K562 (cell line): ENCODE measurements around the gene PNISR. TPM values are rescaled to one million over a fixed set of nuclear protein-coding genes. Genes with fewer than 3 reads are reported as not detected.

ENCODE experiments used
- CXXC5 ChIP-seq: fragments of 250-450 bp; sonication (Bioruptor Pico); IDR thresholded peaks from 2 replicates; pipeline ENCODE4 v1.8.0; 2022; ENCODE audit warnings: inconsistent platforms, mild to moderate bottlenecking, moderate library complexity
- DMBX1 ChIP-seq: fragments of 250-450 bp; sonication (Bioruptor Pico); IDR thresholded peaks from 2 replicates; pipeline ENCODE4 v1.8.0; 2022; ENCODE audit warnings: inconsistent platforms, mild to moderate bottlenecking, moderate library complexity, borderline replicate concordance
- EP400 ChIP-seq: fragments of 450-650 bp; IDR thresholded peaks from 2 replicates; pipeline ENCODE4 v1.6.1; 2017; ENCODE audit warnings: antibody characterized with exemption, mild to moderate bottlenecking, moderate library complexity
- FOXP1 ChIP-seq: sonication (generic); formaldehyde crosslinking; IDR thresholded peaks from 2 replicates; pipeline ENCODE4 v1.8.0; 2022; ENCODE audit warnings: mild to moderate bottlenecking, missing genetic modification reagents
- MTA1 ChIP-seq: fragments of 450-650 bp; IDR thresholded peaks from 2 replicates; pipeline ENCODE4 v1.6.1; 2017; ENCODE audit warnings: borderline replicate concordance
- NCOA2 ChIP-seq, 2 experiments: fragments of 450-650 bp; IDR thresholded peaks; 2 replicates each; pipeline ENCODE4 v1.6.1; 2018; ENCODE audit warnings: mild to moderate bottlenecking in 2 of 2, moderate library complexity in 1 of 2; ENCODE audit not compliant: partially characterized antibody in 2 of 2
- NFIX ChIP-seq: fragments of 250-450 bp; sonication (Bioruptor Pico); IDR thresholded peaks from 2 replicates; pipeline ENCODE4 v1.4.0; 2020; ENCODE audit warnings: low read depth, mild to moderate bottlenecking, moderate library complexity
- SP2 ChIP-seq: IDR thresholded peaks from 2 replicates; pipeline ENCODE4 v1.6.1; 2011; ENCODE audit warnings: mild to moderate bottlenecking, low read depth, low read length, moderate library complexity; ENCODE audit not compliant: poor library complexity, severe bottlenecking; ENCODE audit errors: extremely low read depth
- TEAD4 ChIP-seq, 2 experiments: sonication (generic) in 1 of 2; formaldehyde crosslinking in 1 of 2; IDR thresholded peaks; 2 replicates each; pipeline versions ENCODE4 v1.6.1 to v1.8.0; 2012 to 2022; ENCODE audit warnings: borderline replicate concordance in 1 of 2, inconsistent platforms in 1 of 2, low read length in 1 of 2, mild to moderate bottlenecking in 1 of 2, missing genetic modification reagents in 1 of 2
- ZNF444 ChIP-seq: fragments of 250-450 bp; sonication (Bioruptor Pico); IDR thresholded peaks from 2 replicates; pipeline ENCODE4 v1.4.0; 2020; ENCODE audit warnings: mild to moderate bottlenecking, moderate library complexity
- ZNF696 ChIP-seq: fragments of 250-450 bp; sonication (Bioruptor Pico); conservative IDR thresholded peaks from 2 replicates; pipeline ENCODE4 v1.4.0; 2020; ENCODE audit warnings: mild to moderate bottlenecking, moderate library complexity
- ZNF778 ChIP-seq: fragments of 450-650 bp; formaldehyde crosslinking; IDR thresholded peaks from 2 replicates; pipeline ENCODE4 v1.4.0; 2020; ENCODE audit warnings: mild to moderate bottlenecking, moderate library complexity
- polyA plus RNA-seq, 8 experiments: library from polyadenylated mRNA; depleted of rRNA in 4 of 8; stranded (reverse) in 5 of 8; unstranded in 3 of 8; fragments of >200 nt; fragmentation: Nextera tagmentation in 2 of 8; fragmentation: Illumina TruSeq in 1 of 8; extraction: Ambion mirVana in 2 of 8; extraction: Trizol in 1 of 8; gene quantifications; 2 replicates each; pipeline versions ENCODE4 v1.2.1 to v1.2.3, GENCODE V29; 2011 to 2014; ENCODE audit warnings: inconsistent platforms in 1 of 8, missing spikeins in 1 of 8
- total RNA-seq, 7 experiments: library from RNA; depleted of rRNA in 6 of 7; stranded (reverse); fragments of >200 nt in 6 of 7; fragmentation: Illumina TruSeq in 2 of 7; extraction: Trizol in 2 of 7; gene quantifications; 2 replicates each; pipeline versions ENCODE4 v1.2.1 to v1.2.3, GENCODE V29; 2011 to 2021; ENCODE audit warnings: low replicate concordance in 1 of 7
- TF ChIP-seq, protein P1 (sequence below): fragments of 450-650 bp; IDR thresholded peaks from 2 replicates; pipeline ENCODE4 v1.6.1; 2016; ENCODE audit warnings: mild to moderate bottlenecking, moderate library complexity
- TF ChIP-seq, protein P2 (sequence below): fragments of 450-650 bp; IDR thresholded peaks from 2 replicates; pipeline ENCODE4 v1.6.1; 2016; ENCODE audit warnings: antibody characterized with exemption

The PNISR gene
- total and polyA plus RNA-seq, 9 of the 15 experiments (the other 6 are each of a cell fraction or from before 2014, with no cell fraction given) = 97.4 to 206 (median 131) TPM

DNA sequence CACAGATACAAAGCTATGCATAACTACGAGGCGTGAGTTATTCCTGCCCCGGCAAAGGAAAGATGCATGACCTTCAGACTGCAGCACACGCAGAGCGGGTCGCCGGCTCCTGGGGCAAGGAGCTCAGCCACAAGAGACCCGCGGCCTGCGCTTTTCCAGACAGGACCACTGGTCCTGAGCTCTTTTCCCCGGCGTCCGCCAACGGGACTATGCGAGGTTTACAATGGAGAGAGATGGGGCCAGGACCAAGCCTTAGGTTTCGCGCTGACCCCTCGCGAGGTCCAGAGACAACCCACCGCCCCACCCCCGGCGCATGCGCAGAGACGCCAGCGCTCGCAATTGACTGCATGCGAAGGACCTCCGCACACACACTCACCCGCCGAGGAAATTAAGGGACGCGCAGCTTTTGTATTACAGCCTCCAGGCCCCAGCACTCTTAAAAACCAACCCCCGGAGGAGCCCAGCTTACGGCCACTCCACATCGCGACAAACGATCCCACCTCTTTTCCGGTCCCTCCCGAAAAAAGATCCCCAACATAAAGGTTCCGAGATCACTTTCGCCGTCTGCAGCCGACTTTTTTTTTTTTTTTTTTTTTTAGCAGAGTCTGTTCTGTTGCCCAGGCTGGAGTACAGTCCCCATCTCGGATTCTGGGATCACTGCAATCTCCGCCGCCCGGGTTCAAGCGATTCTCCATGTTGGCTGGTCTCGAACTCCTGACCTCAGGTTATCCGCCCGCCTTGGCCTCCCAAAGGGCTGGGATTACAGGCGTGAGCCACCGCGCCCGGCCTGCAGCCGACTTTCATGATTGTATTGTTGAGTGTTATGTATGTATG, 31.2 kb downstream of the PNISR start, which contains the start of gene COQ3 (continued):
- TF ChIP-seq, protein P1, sequence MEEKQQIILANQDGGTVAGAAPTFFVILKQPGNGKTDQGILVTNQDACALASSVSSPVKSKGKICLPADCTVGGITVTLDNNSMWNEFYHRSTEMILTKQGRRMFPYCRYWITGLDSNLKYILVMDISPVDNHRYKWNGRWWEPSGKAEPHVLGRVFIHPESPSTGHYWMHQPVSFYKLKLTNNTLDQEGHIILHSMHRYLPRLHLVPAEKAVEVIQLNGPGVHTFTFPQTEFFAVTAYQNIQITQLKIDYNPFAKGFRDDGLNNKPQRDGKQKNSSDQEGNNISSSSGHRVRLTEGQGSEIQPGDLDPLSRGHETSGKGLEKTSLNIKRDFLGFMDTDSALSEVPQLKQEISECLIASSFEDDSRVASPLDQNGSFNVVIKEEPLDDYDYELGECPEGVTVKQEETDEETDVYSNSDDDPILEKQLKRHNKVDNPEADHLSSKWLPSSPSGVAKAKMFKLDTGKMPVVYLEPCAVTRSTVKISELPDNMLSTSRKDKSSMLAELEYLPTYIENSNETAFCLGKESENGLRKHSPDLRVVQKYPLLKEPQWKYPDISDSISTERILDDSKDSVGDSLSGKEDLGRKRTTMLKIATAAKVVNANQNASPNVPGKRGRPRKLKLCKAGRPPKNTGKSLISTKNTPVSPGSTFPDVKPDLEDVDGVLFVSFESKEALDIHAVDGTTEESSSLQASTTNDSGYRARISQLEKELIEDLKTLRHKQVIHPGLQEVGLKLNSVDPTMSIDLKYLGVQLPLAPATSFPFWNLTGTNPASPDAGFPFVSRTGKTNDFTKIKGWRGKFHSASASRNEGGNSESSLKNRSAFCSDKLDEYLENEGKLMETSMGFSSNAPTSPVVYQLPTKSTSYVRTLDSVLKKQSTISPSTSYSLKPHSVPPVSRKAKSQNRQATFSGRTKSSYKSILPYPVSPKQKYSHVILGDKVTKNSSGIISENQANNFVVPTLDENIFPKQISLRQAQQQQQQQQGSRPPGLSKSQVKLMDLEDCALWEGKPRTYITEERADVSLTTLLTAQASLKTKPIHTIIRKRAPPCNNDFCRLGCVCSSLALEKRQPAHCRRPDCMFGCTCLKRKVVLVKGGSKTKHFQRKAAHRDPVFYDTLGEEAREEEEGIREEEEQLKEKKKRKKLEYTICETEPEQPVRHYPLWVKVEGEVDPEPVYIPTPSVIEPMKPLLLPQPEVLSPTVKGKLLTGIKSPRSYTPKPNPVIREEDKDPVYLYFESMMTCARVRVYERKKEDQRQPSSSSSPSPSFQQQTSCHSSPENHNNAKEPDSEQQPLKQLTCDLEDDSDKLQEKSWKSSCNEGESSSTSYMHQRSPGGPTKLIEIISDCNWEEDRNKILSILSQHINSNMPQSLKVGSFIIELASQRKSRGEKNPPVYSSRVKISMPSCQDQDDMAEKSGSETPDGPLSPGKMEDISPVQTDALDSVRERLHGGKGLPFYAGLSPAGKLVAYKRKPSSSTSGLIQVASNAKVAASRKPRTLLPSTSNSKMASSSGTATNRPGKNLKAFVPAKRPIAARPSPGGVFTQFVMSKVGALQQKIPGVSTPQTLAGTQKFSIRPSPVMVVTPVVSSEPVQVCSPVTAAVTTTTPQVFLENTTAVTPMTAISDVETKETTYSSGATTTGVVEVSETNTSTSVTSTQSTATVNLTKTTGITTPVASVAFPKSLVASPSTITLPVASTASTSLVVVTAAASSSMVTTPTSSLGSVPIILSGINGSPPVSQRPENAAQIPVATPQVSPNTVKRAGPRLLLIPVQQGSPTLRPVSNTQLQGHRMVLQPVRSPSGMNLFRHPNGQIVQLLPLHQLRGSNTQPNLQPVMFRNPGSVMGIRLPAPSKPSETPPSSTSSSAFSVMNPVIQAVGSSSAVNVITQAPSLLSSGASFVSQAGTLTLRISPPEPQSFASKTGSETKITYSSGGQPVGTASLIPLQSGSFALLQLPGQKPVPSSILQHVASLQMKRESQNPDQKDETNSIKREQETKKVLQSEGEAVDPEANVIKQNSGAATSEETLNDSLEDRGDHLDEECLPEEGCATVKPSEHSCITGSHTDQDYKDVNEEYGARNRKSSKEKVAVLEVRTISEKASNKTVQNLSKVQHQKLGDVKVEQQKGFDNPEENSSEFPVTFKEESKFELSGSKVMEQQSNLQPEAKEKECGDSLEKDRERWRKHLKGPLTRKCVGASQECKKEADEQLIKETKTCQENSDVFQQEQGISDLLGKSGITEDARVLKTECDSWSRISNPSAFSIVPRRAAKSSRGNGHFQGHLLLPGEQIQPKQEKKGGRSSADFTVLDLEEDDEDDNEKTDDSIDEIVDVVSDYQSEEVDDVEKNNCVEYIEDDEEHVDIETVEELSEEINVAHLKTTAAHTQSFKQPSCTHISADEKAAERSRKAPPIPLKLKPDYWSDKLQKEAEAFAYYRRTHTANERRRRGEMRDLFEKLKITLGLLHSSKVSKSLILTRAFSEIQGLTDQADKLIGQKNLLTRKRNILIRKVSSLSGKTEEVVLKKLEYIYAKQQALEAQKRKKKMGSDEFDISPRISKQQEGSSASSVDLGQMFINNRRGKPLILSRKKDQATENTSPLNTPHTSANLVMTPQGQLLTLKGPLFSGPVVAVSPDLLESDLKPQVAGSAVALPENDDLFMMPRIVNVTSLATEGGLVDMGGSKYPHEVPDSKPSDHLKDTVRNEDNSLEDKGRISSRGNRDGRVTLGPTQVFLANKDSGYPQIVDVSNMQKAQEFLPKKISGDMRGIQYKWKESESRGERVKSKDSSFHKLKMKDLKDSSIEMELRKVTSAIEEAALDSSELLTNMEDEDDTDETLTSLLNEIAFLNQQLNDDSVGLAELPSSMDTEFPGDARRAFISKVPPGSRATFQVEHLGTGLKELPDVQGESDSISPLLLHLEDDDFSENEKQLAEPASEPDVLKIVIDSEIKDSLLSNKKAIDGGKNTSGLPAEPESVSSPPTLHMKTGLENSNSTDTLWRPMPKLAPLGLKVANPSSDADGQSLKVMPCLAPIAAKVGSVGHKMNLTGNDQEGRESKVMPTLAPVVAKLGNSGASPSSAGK = no peak; the same call in 1 of the 2 replicates
- TF ChIP-seq MTA1 = no peak
- TF ChIP-seq CXXC5 (CRISPR knock-in tag) = peak; percentile 70
- no peak for TF ChIP-seq DMBX1
- no peak for TF ChIP-seq NCOA2 (IDR thresholded peaks at IDR 0.05; ENCODE audit: partially characterized antibody in 2 of 2)
- TF ChIP-seq ZNF778 (CRISPR knock-in tag) = no peak
- TF ChIP-seq NFIX (CRISPR knock-in tag) = no peak
- peak; percentile 79 for TF ChIP-seq EP400
- TF ChIP-seq ZNF696 (CRISPR knock-in tag) = no peak
- TF ChIP-seq TEAD4 (IDR thresholded peaks at IDR 0.05; ENCODE audit: low read length) = 0 out of 2 replicates have a peak, but pooled peaks have one; percentile 17
- TF ChIP-seq TEAD4 (CRISPR knock-in tag; IDR thresholded peaks at IDR 0.05; ENCODE audit: borderline replicate concordance) = no peak
- no peak for TF ChIP-seq ZNF444
- TF ChIP-seq, protein P2, sequence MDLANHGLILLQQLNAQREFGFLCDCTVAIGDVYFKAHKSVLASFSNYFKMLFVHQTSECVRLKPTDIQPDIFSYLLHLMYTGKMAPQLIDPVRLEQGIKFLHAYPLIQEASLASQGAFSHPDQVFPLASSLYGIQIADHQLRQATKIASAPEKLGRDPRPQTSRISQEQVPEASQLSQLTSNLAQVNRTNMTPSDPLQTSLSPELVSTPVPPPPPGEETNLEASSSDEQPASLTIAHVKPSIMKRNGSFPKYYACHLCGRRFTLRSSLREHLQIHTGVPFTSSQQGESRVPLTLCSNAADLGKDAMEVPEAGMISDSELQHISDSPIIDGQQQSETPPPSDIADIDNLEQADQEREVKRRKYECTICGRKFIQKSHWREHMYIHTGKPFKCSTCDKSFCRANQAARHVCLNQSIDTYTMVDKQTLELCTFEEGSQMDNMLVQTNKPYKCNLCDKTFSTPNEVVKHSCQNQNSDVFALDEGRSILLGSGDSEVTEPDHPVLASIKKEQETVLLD = peak; percentile 97
- no peak for TF ChIP-seq FOXP1
- no peak for TF ChIP-seq SP2
